BE2C (cell line): ENCODE data around the gene MEGF11.

ENCODE experiments used
- DNase-seq: peaks from one replicate; pipeline ENCODE4 v3.0.0-alpha.2; 2020
- H3K27me3 ChIP-seq: fragments of 250-450 bp; sonication (Bioruptor Pico); 2 replicates; pipeline ENCODE4 v1.5.1; 2020; ENCODE audit warnings: mild to moderate bottlenecking
- H3K36me3 ChIP-seq: fragments of 250-450 bp; sonication (Bioruptor Pico); 2 replicates; pipeline ENCODE4 v1.5.1; 2020; ENCODE audit warnings: mild to moderate bottlenecking
- H3K4me1 ChIP-seq: fragments of 250-450 bp; sonication (Bioruptor Pico); 2 replicates; pipeline ENCODE4 v1.5.1; 2020
- H3K4me3 ChIP-seq: 2 replicates; pipeline ENCODE4 v1.5.1; 2011; ENCODE audit warnings: low read depth, low read length
- H3K9me3 ChIP-seq: fragments of 250-450 bp; sonication (Bioruptor Pico); 2 replicates; pipeline ENCODE4 v1.5.1; 2020
- TF ChIP-seq, protein P1 (sequence below): IDR thresholded peaks from 2 replicates; pipeline ENCODE4 v1.5.1; 2012; ENCODE audit warnings: mild to moderate bottlenecking, low read depth, low read length

MEGF11 gene

DNA sequence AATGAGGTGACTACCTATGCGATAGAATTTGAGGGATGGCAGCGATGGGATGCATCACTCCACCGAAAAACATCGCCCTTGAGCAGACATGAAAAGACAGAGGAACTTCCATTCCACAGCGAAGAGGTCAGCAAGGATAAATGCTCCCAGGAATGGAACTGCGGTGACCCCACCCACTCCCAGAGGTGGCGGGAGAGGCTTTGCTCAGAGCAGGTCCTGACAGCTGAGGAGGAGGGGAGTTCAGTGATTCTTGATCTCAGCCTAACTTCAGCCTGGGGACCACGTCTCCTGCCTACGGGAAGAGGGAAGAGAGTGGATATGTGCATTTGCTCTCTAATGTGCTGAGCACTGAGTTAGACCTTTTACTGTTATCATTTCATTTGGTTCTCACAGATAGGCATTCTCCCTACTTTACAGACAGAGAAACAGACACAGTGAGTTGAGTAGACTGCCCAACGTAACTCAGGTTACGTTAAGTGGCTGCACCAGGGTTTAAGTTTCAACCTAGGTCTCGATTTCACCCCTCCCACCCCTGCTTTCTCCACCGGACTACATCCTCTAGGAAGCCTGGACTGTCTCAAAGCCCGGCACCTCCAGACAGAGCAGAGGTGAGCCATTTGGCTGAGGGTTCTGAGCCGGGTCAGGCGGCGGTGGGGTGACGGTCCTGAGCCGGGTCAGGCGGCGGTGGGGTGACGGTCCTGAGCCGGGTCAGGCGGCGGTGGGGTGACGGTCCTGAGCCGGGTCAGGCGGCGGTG lies 214.3 kb downstream of the MEGF11 start:
- no peaks in the 10 kb centered on the region for H3K9me3 ChIP-seq
- peaks cover 13% of the 10 kb centered on the region for H3K4me1 ChIP-seq
- DNase-seq: no peak
- H3K4me3 ChIP-seq: no peak overlapping the region
- TF ChIP-seq, protein P1, sequence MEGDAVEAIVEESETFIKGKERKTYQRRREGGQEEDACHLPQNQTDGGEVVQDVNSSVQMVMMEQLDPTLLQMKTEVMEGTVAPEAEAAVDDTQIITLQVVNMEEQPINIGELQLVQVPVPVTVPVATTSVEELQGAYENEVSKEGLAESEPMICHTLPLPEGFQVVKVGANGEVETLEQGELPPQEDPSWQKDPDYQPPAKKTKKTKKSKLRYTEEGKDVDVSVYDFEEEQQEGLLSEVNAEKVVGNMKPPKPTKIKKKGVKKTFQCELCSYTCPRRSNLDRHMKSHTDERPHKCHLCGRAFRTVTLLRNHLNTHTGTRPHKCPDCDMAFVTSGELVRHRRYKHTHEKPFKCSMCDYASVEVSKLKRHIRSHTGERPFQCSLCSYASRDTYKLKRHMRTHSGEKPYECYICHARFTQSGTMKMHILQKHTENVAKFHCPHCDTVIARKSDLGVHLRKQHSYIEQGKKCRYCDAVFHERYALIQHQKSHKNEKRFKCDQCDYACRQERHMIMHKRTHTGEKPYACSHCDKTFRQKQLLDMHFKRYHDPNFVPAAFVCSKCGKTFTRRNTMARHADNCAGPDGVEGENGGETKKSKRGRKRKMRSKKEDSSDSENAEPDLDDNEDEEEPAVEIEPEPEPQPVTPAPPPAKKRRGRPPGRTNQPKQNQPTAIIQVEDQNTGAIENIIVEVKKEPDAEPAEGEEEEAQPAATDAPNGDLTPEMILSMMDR: no peak
- H3K27me3 ChIP-seq: no peaks in the 10 kb centered on the region
- H3K36me3 ChIP-seq: no peaks in the 10 kb centered on the region

DNA sequence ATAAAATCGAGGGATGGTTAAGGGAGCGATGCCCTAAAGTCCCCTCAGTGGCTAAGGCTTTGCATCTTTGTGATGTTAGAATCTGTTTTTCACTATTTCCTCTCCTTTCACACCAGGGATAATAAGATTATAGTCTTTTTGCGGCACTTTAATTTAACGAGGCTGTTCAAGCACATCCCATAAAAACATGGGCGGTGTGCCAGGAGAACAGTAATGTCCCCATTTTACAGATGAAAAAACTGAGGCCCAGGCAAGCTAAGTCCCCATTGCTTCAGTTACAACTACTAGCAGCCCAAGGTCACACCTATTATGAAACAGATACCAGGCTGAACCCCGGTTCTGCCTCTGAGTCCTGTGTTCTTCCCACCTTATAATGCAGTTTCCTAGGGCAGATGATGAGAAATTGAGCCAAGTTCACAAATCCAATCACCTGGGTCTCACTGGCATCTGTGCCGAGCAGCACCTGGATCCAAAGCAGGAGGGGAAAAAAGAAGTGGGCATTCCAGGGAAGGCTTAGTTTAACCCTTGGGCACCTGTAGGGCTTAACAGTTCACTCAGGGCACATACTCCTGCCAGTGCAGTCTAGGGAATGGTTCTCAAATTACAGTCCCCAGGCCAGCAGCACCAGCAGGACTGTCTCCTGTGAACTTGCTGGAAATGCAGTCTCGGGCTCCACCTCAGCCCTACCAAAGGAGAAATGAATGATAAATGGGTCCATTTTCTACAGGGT lies 215.0 kb downstream of the MEGF11 start:
- H3K4me1 ChIP-seq: peaks cover 13% of the 10 kb centered on the region
- no peaks in the 10 kb centered on the region for H3K9me3 ChIP-seq
- DNase-seq: no peak
- H3K36me3 ChIP-seq: no peaks in the 10 kb centered on the region
- no peak overlapping the region for H3K4me3 ChIP-seq
- no peaks in the 10 kb centered on the region for H3K27me3 ChIP-seq
- TF ChIP-seq, protein P1: no peak

DNA sequence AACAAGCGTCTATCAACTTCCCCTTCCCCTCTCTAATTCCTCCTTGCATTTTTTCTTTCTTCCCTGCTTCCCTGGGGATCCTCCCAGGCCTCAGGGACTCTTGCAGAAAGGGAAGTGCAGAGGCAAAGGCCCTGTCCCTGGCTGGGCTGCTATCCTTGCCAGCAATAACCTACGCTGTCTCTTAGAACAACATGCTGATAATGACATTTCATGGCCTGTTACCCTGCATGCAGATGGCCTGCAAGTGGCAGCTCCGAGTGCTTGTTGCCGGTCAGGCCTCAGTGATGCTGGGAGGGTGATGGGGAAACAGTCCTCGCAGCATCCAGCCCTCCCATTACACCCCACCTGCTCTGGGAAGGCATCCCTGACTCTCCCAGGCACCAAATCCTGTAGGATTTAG lies 216.7 kb downstream of the MEGF11 start:
- Histone ChIP-seq H3K4me3 (no peak overlapping the region), H3K9me3 (no peaks in the 10 kb centered on the region), H3K36me3 (no peaks in the 10 kb centered on the region), H3K4me1 (peaks cover 13% of the 10 kb centered on the region), H3K27me3 (no peaks in the 10 kb centered on the region)
- peak; percentile 67 for DNase-seq
- TF ChIP-seq, protein P1: no peak

DNA sequence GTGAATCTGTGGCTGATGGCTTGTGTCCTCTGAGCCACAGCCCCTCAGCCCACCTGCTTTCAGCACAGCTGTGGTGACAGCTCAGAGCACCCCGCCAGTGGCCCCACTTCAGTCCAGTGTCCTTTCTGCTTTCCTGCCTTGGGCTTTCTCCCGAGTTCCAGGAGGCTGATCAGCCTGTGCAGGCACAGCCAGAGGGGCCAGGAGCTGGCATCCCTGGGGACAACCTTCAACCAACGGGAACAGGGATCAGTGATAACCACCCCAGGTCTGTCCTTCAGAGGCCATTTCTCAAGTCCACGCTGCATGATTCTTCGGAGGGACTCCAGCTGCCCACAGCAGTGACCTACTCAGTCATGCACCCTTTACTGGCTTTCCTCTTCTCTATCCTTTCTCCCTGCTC lies 217.6 kb downstream of the MEGF11 start:
- Histone ChIP-seq H3K36me3 (no peaks in the 10 kb centered on the region), H3K4me1 (peaks cover 13% of the 10 kb centered on the region), H3K9me3 (no peaks in the 10 kb centered on the region), H3K27me3 (no peaks in the 10 kb centered on the region), H3K4me3 (no peak overlapping the region)
- peak; percentile 53 for DNase-seq
- TF ChIP-seq, protein P1: no peak

DNA sequence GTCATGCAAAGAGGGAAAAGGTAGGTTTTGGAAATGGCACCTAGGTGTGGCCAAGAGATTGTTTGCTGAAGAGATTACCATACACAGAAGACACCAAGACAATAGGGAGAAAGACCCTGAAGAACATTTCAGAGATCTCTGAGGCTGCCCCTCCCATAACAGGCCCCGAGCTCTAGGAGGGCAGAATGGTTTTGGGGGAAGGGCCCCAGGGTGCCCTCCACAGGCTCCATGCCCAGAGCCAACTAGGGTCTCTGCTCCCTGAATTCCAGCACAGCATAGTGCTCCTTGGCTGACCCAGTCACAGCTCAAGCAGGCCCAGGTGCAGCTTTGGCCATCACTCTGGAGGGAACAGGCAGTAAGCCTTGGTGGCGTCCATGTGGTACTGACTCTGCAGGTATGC lies 220.4 kb downstream of the MEGF11 start:
- Histone ChIP-seq H3K36me3 (no peaks in the 10 kb centered on the region), H3K9me3 (no peaks in the 10 kb centered on the region), H3K4me1 (peaks cover 13% of the 10 kb centered on the region), H3K4me3 (no peak overlapping the region), H3K27me3 (no peaks in the 10 kb centered on the region)
- TF ChIP-seq, protein P1: no peak
- DNase-seq: no peak

DNA sequence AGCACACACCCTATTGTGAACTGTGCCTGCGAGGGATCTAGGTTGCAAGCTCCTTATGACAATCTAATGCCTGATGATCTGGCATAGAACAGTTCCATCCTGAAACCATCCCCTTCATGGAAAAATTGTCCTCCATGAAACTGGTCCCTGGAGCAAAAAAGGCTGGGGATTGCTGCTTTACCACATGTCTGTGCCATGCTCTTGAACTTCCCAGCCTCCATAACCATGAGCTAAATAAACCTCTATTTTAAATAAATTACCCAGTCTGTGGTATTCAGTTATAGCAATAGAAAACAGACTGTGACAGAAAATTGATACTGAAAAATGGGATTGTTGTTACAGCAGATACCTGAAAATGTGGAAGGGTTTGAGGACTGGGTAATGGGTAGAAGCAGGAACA lies 221.5 kb downstream of the MEGF11 start:
- TF ChIP-seq, protein P1: no peak
- H3K27me3 ChIP-seq: no peaks in the 10 kb centered on the region
- peaks cover 14% of the 10 kb centered on the region for H3K4me1 ChIP-seq
- H3K36me3 ChIP-seq: no peaks in the 10 kb centered on the region
- H3K4me3 ChIP-seq: no peak overlapping the region
- no peaks in the 10 kb centered on the region for H3K9me3 ChIP-seq
- DNase-seq: no peak
